ENCODE data around the gene FKRP.
A peak's percentile ranks its signal among the peaks of the same experiment; 100 is the strongest.

The FKRP gene

DNA sequence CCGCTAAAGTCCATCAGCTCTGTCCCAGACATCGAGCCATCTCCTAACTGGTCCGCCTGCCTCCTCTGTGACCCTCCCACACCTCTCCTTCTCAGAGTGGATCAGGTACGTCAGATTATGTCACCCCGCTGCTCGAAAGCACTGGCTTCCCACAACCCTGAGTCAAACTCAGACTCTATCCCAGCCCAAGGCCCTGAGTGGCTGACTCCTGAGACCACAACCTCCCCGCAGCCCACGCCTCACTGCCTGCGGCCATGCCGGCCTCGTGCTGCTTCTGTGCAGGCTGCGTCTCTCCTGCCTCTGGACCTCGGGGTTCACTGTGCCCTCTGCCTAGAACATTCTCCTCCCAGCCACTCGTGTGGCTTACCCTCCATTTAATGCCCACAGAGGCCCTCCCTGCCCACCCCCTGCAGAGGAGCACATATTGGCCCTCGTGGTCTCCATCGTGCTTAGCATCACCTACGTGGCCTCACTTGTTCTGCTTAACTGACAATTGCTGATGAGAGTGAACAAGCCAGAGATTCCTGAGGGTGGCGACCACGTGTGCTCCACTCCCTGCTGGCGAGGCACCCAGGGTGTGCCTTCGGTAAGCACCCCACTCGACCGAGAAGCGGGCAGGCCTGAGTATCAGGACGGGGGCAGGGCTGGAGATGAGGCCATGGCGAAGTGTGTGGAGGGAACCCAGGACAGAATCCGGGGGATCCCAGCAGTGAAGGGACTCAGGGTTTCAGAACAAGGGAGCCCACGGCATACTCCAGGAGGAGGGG is 13.5 kb upstream of the FKRP start:
- DNase-seq (ENCODE audit: low read depth, low spot score), result no peak

DNA sequence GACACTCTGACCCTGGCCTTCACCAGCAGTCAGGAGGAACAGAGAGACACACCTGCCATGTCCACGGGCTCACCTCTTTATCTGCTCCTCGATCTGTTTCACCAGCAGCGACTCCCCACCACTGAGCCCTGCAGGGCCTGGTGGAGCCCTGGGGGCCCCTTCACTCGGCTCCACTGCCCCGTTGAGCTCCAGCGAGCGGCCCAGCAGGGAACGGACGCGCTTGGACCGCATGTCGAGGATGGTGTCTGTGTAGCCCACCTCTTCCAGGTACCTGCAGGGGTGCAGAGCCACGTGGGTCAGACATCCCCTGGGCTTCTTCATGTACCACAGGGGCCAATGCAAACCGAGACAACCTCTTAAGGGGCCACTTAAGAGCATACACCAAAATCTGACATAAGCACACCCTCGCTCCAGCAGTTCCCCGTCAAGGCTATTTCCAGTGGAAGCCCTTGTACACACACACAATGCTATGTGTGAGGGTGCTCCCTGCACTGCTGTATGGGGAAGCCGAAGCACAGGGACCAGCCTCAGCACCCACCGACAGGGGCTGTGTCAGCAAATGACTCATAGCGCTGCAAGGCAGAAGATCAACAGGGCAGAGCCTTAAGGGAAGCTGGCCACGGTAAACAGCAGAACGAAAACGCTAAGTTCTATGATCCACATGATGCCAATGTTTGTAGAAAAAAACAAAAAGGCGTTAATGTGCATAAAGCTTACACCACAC is 12.7 kb upstream of the FKRP start:
- no peak for DNase-seq (ENCODE audit: low read depth, low spot score)

DNA sequence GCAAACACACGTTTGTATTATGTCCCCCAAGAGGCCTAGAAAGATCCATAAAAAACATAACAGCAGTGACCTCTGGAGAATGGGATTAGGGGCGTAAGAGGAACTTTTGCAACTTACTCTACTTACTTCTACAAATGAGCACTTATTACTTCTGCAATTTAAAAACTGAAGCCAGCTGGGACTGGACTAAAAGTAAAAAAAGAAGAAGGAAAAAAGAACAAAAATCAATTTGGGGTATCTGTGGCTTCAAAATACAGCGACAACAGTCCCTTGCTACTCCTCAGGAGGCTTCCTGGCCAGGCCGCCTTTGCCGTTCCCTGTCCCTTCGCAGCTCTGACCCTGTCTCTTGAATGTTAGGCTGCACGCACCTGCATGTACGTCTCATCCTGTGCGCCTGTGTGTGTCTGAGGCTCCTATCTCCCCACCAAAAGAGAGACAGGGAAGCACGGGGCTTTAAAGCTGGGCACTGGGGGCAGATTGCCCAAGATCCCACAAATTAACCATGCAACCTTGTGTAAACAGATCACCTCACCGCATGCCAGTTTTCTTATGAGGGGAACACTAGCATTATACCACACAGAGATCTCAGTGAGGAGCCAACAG is 12.1 kb upstream of the FKRP start:
- no peak for DNase-seq (ENCODE audit: low read depth, low spot score)

DNA sequence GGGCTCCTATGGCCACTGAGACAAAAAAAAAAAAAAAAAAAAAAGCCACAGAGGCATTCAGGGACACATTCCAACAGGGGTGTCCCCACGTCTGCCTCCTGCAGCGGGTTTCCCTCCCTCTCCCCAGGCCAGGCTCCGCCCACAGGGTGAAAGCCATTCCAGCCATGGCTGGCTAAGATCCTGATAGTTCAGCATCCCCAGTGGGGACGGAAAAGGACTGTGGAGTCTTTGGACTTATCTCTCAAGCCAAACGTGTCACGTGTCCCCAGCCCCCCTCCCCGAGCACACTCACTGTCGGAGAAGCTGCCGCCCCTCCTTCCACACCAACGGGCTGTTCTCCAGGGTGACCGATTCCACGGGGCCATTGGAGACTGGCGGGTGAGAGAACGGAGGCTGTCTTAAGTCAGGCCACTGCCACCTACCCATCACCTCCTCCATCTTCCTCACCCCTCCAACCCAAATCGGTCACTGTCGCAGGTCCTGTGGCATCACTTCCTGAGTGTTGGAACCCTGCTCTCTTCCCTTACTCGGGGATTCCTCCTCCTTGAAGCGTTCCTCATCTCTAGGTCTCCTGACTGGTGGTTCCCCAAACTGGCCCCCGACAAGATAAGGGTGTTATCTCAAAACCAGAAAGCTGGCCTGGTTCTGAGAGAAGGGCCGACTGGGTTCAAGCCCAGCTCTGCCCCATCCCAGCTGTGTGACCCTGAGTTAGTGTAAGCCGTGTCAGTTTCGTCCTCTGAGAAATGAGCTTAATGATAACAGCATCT is 9.1 kb upstream of the FKRP start:
- DNase-seq (ENCODE audit: low read depth, low spot score), result no peak

DNA sequence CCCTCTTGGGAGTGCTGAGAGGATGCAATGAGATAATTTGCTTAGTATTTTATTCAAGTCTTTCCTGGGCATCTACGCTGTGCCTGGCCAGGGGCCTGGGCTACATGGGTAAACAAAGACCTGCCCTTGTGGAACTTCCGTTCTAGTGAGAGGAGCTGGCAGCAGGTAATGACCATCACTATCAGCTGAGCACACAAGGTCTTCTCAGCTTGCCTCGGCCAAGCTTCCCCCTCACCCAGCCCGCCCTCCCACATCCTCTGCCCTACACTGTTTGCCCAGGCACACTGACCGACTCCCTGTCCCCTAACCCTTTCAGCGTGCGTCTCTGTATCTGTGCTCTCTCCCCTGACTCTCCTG is 8.6 kb upstream of the FKRP start:
- DNase-seq (ENCODE audit: low read depth, low spot score), result no peak

DNA sequence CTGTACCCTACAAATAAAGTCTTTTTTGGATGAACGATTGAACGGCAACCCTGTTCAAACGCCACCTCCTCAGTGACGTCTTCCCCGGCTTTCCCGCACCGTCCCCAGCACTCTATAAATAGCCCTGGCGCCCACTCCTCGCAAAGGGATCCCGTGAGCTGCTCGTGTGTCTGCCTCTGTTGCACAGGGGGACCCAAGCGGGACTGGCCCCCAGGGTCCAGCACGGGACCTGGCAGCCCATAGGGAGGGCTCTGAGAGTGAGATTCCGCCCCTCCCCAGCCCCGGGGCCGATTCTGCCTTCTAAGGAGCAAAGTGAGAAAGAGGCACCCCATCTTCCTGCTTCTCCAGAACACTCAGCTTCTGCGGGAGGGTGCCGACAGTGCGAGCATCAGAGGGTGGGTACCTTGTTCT is 8.1 kb upstream of the FKRP start:
- DNase-seq (ENCODE audit: low read depth, low spot score), result no peak

DNA sequence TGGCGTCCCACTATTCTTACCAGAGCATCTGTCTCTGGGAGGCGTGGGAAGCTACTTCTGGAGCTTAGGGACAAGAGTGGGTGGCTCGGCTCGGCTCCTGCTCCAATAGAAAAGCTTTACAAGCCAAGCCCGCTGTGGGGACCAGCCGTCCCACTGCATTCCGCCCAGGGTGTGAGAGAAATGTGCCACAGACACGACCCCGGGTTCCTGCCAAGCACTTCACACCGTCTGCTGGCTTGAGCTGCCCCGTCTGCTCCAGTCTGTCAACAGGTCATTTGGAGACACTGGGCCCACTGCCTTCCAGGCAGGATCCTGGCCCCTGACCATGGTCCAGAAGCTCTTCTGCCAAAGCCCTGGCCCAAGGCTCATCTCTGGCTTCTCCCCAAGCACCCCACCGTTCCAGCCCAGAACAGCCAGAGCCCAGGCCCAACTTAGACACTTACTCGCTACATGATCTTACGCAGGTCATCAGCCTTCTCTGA is 6.5 kb upstream of the FKRP start:
- DNase-seq (ENCODE audit: low read depth, low spot score), result no peak

DNA sequence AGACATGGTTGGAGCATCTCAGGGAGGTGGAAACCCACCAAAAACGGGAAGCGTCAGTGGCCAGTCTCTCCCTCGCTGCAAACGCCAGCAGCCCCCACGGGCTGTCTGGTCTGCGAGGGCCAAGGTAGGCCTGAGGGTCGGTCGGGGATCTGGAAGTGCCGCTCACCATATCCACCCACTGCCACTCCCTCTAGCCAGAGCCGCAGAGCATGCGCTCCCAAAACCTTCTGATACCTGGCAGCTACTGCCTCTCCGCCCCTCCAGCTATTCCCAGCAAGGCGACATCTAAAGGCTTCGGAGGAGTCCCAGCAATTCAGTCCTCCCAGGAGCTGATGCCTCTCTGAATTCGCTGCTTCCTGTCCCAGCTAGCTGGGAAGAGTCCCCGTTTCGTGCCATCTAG is 4.4 kb upstream of the FKRP start:
- DNase-seq (ENCODE audit: low read depth, low spot score), result no peak

DNA sequence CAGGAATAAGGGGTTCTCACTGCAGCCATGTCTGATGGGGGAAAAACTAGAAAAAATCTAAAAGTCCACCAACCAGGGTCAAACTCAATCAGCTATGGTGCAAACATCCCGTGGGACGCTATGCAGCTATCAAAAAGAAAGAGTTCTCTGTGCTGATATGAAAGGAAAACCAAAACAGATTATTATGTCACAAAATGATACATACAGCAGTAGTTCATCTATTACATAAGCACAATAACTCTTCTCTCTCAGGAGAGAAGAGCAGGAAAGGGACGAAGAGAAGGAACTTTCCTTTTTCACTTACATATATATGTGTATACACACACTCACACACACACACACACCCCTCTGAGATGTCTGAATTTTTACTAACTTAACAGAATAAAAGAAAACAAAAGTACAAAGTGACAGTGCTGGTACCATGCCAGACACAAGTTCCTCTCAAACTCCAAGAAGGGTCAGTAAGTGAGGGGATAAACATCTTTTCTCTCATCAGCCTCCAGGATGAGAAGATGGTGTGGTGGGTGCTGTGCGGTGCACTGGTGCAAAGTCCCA is 2.9 kb upstream of the FKRP start:
- DNase-seq (ENCODE audit: low read depth, low spot score), result no peak

DNA sequence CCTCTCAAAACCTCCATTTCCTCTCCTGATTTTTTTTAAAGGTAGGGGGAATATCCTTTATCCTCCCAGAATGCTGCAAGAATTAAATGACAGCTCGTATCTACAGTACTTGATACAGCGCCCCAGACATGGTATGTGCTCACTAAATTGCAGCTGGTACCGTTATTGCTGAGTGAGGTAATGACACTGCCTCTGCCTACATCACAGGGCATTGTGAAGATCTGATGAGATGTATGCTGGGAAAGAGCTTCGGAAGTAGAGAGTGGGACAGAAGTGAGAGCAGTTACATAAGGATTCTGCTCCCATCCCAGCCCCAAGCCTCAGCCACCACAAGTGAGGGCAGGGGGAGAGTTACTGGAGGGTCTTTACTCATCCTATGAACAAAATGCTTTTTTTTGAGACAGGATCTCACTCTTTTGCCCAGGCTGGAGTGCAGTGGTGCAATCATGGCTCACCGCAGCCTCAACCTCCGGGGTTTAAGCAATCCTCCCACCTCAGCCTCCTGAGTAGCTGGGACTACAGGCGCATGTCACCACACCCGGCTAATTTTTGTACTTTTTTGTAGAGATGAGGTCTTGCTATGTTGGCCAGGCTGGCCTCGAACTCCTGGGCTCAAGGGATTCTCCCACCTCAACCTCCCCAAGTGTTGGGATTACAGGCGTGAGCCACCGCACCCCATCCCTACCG is 1.7 kb upstream of the FKRP start:
- DNase-seq (ENCODE audit: low read depth, low spot score), result no peak

DNA sequence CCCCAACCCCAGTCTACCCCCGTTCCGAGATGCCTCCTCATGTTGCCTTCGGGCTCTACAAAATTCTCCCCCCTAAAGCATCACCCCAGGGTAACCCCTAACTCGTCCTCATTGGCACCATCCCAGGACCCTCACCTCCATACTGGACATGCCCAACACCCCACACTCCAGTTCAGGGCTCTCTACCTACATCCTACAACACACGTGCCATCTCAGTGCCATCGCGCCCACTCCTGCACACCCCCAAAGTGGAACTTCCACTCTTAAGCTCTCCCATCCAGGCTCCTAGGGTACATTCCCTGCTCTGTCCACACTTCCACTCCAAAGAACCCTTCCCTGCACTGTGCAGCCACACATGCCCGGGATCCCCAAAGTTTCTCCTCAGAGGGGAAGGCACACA is 827 bp upstream of the FKRP start:
- no peak for DNase-seq (ENCODE audit: low read depth, low spot score)

DNA sequence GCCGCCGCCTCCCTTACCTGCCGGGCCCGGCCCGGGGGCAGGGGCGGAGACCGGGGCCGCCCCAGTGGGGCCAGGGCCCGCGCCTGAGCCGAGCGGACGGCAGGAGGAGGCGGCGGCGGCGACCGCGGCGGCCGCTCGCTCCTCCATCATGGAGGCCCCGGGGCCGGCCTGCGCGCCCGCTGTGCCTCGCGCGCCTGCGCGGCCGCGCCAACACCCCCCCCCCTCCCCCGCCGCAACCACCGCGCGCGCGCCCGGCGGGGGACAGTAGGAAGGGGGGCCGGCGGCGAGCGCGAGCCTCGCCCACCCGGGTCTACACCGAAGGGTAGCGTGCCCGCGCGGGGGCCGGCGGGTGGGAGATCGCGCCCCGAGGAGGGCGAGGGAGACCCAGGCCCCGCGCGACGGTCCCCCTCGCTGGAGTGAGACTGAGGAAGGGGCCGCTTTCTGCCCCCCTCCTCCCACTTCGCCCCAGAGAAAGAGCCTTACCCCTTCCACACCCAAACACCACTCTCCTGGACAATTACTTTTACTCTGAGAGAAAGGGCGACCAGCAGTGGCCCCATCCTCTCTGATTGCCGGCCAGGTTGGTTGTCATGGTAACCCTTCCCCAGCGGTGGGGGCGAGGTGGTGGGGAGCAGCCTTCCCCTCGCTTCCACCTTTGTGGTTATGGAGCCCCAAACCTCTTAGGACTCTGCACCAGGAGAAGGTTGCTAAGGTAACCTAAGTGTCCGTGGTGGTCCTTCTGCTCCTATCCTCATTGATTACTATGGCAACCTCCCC is 612 bp downstream of the FKRP start, which contains the start of gene STRN4:
STRN4 (minus strand) TSS at position 170 of the 777 bp plus-strand sequence; CDS start at position 150, 20 bp downstream.
- no peak for DNase-seq (ENCODE audit: low read depth, low spot score)

DNA sequence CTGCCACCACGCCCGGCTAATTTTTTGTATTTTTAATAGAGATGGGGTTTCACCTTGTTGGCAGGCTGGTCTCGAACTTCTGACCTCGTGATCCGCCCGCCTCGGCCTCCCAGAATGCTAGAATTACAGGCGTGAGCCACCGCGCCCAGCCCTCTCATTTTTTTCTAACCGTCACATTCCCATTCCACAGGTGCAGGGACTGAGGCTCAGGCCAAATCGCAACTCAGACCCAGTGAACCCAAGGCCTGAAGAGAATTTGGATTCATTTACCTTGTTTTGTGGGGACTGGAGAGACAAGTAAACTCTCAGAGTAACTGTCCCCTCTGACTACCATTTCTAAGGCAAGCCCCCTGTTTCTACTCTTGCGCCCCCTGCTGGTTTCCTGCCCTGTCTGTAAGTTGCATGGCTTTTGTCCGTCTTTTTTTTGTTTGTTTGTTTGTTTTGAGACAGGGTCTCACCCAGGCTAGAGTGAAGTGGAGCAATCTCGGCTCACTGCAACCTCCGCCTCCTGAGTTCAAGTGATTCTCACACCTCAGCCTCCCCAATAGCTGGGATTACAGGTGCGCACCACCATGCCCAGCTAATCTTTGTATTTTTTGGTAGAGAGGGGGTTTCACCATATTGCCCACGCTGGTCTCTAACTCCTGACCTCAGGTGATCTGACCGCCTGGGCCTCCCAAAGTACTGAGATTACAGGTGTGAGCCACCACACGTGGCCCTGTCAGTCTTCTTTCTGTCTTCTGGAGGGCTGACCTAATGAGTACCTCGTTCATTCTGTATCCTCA is 2.7 kb downstream of the FKRP start:
- peak; percentile 53 for DNase-seq (ENCODE audit: low read depth, low spot score)

DNA sequence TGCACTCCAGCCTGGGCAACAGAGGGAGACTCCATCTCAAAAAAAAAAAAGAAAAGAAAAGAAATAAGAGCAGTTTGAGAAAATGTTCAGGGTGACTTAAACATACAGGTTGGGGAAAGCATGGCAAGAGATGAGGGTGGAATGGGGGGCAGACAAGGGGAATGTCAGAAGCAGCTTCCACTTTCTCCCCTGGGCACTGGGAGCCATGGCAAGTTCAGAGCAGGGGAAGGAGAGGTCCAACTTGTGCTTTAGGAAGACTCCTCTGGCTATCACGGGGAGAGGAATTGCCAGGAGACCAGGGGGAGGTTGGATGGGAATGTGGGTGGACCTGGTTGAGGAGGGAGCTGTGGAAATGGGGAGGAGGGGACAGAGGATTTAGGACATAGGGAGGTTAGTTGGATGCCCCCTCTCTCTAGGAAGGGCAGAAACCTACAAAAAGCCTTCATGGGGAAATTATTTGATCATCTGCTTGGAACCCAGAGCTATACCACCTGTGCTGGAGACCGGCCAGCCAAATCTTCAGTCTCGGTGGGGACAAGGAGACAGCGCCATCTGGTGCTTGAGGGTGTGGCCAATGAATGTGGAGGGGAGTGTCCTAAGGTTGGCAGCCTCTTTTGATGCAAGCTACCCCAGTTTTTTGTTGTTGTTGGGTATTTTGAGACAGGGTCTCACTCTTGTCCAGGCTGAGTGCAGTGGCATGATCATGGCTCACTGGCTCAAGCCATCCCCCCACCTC is 7.7 kb downstream of the FKRP start:
- no peak for DNase-seq (ENCODE audit: low read depth, low spot score)

DNA sequence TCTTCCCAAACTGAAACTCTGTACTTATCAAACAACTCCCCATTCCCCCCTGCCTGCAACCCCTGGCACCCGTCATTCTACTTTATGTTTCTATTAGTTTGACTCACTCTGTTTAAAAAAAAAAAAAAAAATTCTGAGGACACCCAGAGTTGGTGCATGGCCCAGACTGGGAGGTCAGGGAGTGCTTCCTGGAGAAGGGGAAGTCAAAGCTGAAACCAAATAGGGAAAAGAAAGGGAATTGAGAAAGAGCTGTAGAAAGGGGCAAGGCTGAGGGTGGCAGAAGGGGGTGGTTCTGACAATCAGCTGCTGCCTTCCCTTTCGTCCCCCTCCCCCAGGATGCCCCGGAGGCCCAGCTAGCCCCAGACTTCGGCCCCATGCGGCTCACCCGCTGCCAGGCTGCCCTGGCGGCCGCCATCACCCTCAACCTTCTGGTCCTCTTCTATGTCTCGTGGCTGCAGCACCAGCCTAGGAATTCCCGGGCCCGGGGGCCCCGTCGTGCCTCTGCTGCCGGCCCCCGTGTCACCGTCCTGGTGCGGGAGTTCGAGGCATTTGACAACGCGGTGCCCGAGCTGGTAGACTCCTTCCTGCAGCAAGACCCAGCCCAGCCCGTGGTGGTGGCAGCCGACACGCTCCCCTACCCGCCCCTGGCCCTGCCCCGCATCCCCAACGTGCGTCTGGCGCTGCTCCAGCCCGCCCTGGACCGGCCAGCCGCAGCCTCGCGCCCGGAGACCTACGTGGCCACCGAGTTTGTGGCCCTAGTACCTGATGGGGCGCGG is 9.4 kb downstream of the FKRP start:
- DNase-seq (ENCODE audit: low read depth, low spot score), result no peak

DNA sequence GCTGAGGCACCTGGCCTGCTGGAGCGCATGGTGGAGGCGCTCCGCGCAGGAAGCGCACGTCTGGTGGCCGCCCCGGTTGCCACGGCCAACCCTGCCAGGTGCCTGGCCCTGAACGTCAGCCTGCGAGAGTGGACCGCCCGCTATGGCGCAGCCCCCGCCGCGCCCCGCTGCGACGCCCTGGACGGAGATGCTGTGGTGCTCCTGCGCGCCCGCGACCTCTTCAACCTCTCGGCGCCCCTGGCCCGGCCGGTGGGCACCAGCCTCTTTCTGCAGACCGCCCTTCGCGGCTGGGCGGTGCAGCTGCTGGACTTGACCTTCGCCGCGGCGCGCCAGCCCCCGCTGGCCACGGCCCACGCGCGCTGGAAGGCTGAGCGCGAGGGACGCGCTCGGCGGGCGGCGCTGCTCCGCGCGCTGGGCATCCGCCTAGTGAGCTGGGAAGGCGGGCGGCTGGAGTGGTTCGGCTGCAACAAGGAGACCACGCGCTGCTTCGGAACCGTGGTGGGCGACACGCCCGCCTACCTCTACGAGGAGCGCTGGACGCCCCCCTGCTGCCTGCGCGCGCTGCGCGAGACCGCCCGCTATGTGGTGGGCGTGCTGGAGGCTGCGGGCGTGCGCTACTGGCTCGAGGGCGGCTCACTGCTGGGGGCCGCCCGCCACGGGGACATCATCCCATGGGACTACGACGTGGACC is 10.1 kb downstream of the FKRP start:
- DNase-seq (ENCODE audit: low read depth, low spot score), result no peak

DNA sequence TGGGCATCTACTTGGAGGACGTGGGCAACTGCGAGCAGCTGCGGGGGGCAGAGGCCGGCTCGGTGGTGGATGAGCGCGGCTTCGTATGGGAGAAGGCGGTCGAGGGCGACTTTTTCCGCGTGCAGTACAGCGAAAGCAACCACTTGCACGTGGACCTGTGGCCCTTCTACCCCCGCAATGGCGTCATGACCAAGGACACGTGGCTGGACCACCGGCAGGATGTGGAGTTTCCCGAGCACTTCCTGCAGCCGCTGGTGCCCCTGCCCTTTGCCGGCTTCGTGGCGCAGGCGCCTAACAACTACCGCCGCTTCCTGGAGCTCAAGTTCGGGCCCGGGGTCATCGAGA is 10.7 kb downstream of the FKRP start:
- no peak for DNase-seq (ENCODE audit: low read depth, low spot score)

DNA sequence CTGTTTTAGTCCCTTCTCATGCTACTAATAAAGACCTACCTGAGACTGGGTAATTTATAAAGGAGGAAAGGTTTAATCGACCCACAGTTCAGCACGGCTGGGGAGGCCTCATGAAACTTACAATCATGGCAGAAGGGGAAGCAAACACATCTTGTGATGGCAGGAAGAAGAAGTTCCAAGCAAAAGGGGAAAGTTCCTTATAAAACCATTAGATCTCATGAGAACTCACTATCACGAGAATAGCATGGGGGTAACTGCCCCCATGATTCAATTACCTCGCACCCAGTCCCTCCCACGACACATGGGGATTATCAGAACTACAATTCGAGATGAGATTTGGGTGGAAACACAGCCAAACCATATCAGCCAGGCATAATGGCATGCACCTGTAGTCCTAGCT is 13.3 kb downstream of the FKRP start:
- DNase-seq (ENCODE audit: low read depth, low spot score), result no peak

Measured in activated CD4-positive, CD25-positive, alpha-beta regulatory T cell treated with anti-CD3 and anti-CD28 coated beads, Interleukin-2, amount 50 U/mL, for 16 hours (primary cell).